GM23248 (cell line): Measurements from ENCODE around the gene NSUN3. TPM values are rescaled to one million over a fixed set of nuclear protein-coding genes. Genes with fewer than 3 reads are reported as not detected.

Experiments
- DNase-seq: peaks from one replicate; pipeline ENCODE4 v3.0.0-alpha.2; 2015
- H2AFZ ChIP-seq: fragments of 200-600 bp; sonication (generic); 2 replicates; pipeline ENCODE4 v1.6.1; 2016; ENCODE audit warnings: antibody characterized with exemption
- H3F3A ChIP-seq: fragments of 200-600 bp; sonication (generic); 2 replicates; pipeline ENCODE4 v1.6.1; 2016; ENCODE audit warnings: mild to moderate bottlenecking, antibody characterized with exemption, mixed run types; ENCODE audit not compliant: insufficient read depth
- H3K27ac ChIP-seq: fragments of 200-600 bp; sonication (generic); 2 replicates; pipeline ENCODE4 v1.5.1; 2016; ENCODE audit warnings: mild to moderate bottlenecking
- H3K27me3 ChIP-seq: fragments of 200-600 bp; sonication (generic); replicated peaks from 2 replicates; pipeline ENCODE4 v1.6.1; 2016; ENCODE audit warnings: mild to moderate bottlenecking; ENCODE audit not compliant: insufficient read depth
- H3K36me3 ChIP-seq: fragments of 200-600 bp; sonication (generic); 2 replicates; pipeline ENCODE4 v1.6.1; 2016; ENCODE audit warnings: low read depth, mild to moderate bottlenecking
- H3K4me1 ChIP-seq: fragments of 200-600 bp; sonication (generic); 2 replicates; pipeline ENCODE4 v1.6.1; 2016; ENCODE audit warnings: mild to moderate bottlenecking; ENCODE audit not compliant: insufficient read depth
- H3K4me2 ChIP-seq: fragments of 200-600 bp; sonication (generic); one replicate; pipeline ENCODE4 v1.6.1; 2016; ENCODE audit warnings: mild to moderate bottlenecking; ENCODE audit not compliant: unreplicated experiment
- H3K4me3 ChIP-seq: fragments of 200-600 bp; sonication (generic); 2 replicates; pipeline ENCODE4 v1.5.1; 2016; ENCODE audit warnings: mild to moderate bottlenecking
- H3K79me2 ChIP-seq: fragments of 200-600 bp; sonication (generic); 2 replicates; pipeline ENCODE4 v1.6.1; 2016; ENCODE audit warnings: mild to moderate bottlenecking; ENCODE audit not compliant: insufficient read depth
- H3K9ac ChIP-seq: fragments of 200-600 bp; sonication (generic); 2 replicates; pipeline ENCODE4 v1.6.1; 2016; ENCODE audit warnings: mild to moderate bottlenecking
- H3K9me2 ChIP-seq: fragments of 200-600 bp; sonication (generic); 2 replicates; pipeline ENCODE4 v1.6.1; 2016; ENCODE audit warnings: mixed run types, mild to moderate bottlenecking, moderate library complexity; ENCODE audit not compliant: insufficient read depth
- H3K9me3 ChIP-seq: fragments of 200-600 bp; sonication (generic); one replicate; pipeline ENCODE4 v1.6.1; 2017; ENCODE audit warnings: low read depth
- H4K20me1 ChIP-seq: fragments of 200-600 bp; sonication (generic); 2 replicates; pipeline ENCODE4 v1.6.0; 2016; ENCODE audit not compliant: insufficient read depth
- EZH2 ChIP-seq: fragments of 200-600 bp; sonication (generic); IDR thresholded peaks from 2 replicates; pipeline ENCODE4 v1.6.1; 2018; ENCODE audit warnings: antibody characterized with exemption, mild to moderate bottlenecking; ENCODE audit not compliant: insufficient read depth, poor library complexity, severe bottlenecking
- EZH2phosphoT487 ChIP-seq: fragments of 200-600 bp; sonication (generic); IDR thresholded peaks from 2 replicates; pipeline ENCODE4 v1.6.1; 2018; ENCODE audit warnings: antibody characterized with exemption, moderate library complexity, mild to moderate bottlenecking, low read depth; ENCODE audit not compliant: insufficient read depth
- WGBS, 2 experiments: methylation state at CpG; one replicate each; pipeline ENCODE4 v1.1.6; 2015 to 2017; ENCODE audit warnings: low lambda C conversion rate in 2 of 2, low coverage in 1 of 2; ENCODE audit errors: missing lambda C conversion rate in 2 of 2; 5-methylcytosine and 5-hydroxymethylcytosine counted together
- in situ Hi-C: fragments of 300-500 bp; cut with MboI; formaldehyde crosslinking; loops from 2 replicates; pipeline ENCODE4 v1.15.0; 2020
- polyA plus RNA-seq: library from polyadenylated mRNA; unstranded; fragments of >200 nt; fragmentation: Nextera tagmentation; extraction: Ambion mirVana; gene quantifications from 2 replicates; pipeline ENCODE4 v1.2.1, GENCODE V29; 2016
- total RNA-seq: library from RNA; depleted of rRNA; stranded (reverse); fragments of >200 nt; shearing (Covaris generic); gene quantifications from 2 replicates; pipeline ENCODE4 v1.2.3, GENCODE V29; 2014; rRNA removed

Gene NSUN3
- total RNA-seq (6.2 and 22.4 TPM in 2 replicates), polyA plus RNA-seq (4.8 and 6.4 TPM in 2 replicates)

GRCh38 chr3:94062513-94063404, at the start of gene NSUN3, which contains the start of gene DHFR2:
Gene NSUN3, plus strand, starts transcription at chr3:94063061. Its CDS starts 66 bp downstream, at chr3:94063127.
Gene DHFR2, minus strand, starts transcription at chr3:94062916. Its CDS starts 1,405 bp downstream, at chr3:94061511.
- TF ChIP-seq EZH2phosphoT487 (no peak), EZH2 (no peak)
- Histone ChIP-seq H3K27me3 (no peaks in the 10 kb centered on the region), H3K4me3 (peak within 1 kb of the TSS; percentile 97), H3K27ac (peak within 1 kb of the TSS; percentile 98), H3K79me2 (peaks cover 24% of the 10 kb centered on the region), H3F3A (peaks cover 17% of the 10 kb centered on the region), H4K20me1 (no peaks in the 10 kb centered on the region), H3K4me2 (peak within 1 kb of the TSS; percentile 98), H3K36me3 (no peaks in the 10 kb centered on the region), H3K9ac (peak within 1 kb of the TSS; percentile 97), H3K9me2 (no peaks in the 10 kb centered on the region), H3K9me3 (no peaks in the 10 kb centered on the region), H3K4me1 (peaks cover 7% of the 10 kb centered on the region), H2AFZ (peak within 1 kb of the TSS; percentile 98)
- 0 to 1% methylated on average over 52 of the region's 52 CpGs for WGBS, 2 experiments
- in situ Hi-C loops: no loop called here
- peak; percentile 99 for DNase-seq

GRCh38 chr3:94015025-94015424, 47.8 kb upstream of the NSUN3 start:
- no peak for TF ChIP-seq EZH2
- TF ChIP-seq EZH2phosphoT487: no peak
- in situ Hi-C loops: no loop called here

GRCh38 chr3:94019659-94020058, 43.2 kb upstream of the NSUN3 start:
- H3K27ac ChIP-seq: no peak overlapping the region
- no peaks in the 10 kb centered on the region for H3K9me2 ChIP-seq
- no peak overlapping the region for H2AFZ ChIP-seq
- no peaks in the 10 kb centered on the region for H3K79me2 ChIP-seq
- no peaks in the 10 kb centered on the region for H3K36me3 ChIP-seq
- no peak for DNase-seq
- no peaks in the 10 kb centered on the region for H3K27me3 ChIP-seq
- H3K4me1 ChIP-seq: no peaks in the 10 kb centered on the region
- H3K4me3 ChIP-seq: no peak overlapping the region
- H3K9me3 ChIP-seq: no peaks in the 10 kb centered on the region
- WGBS, 2 experiments: 70 to 85% methylated on average over 2 of the region's 2 CpGs
- no peaks in the 10 kb centered on the region for H4K20me1 ChIP-seq
- in situ Hi-C loops: no loop called here
- no peak overlapping the region for H3K4me2 ChIP-seq
- H3F3A ChIP-seq: no peaks in the 10 kb centered on the region
- H3K9ac ChIP-seq: no peak overlapping the region
- TF ChIP-seq EZH2phosphoT487 (no peak), EZH2 (no peak)

More at GRCh38 chr3:94015025-94015424, 47.8 kb upstream of the NSUN3 start:
- Histone ChIP-seq H3K4me2 (no peak overlapping the region), H3K4me3 (no peak overlapping the region), H3K9me2 (no peaks in the 10 kb centered on the region), H3F3A (no peaks in the 10 kb centered on the region), H2AFZ (no peak overlapping the region), H3K79me2 (no peaks in the 10 kb centered on the region), H3K36me3 (no peaks in the 10 kb centered on the region), H3K4me1 (no peaks in the 10 kb centered on the region), H3K27ac (no peak overlapping the region), H3K9me3 (no peaks in the 10 kb centered on the region), H3K27me3 (no peaks in the 10 kb centered on the region), H3K9ac (no peak overlapping the region), H4K20me1 (no peaks in the 10 kb centered on the region)
- DNase-seq: no peak
- 88 to 100% methylated on average over 1 of the region's 1 CpG for WGBS, 2 experiments

DNA sequence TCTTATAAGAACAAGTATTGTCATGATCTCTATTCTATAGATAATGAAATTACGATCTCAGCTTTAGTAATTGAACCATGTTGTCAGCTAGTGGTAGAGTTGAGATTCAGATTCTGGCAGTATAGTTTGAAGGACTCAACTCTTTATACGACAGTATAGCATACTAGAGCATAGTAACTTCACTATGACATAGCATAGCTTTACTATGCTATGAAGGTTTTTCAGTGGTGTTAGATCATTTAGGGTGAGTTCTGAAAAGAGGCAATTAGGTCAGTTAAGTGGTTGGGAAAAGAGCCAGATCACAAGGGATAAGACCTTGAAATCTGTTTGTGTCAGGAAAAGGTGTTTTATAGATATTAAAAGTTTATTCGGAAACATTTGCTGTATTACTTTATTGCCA, 42.6 kb upstream of the NSUN3 start:
- H3K4me2 ChIP-seq: no peak overlapping the region
- 97 to 98% methylated on average over 3 of the region's 3 CpGs for WGBS, 2 experiments

More for the DNA sequence above, 42.6 kb upstream of the NSUN3 start:
- no peak for DNase-seq
- H3K4me3 ChIP-seq: no peak overlapping the region
- H3K27me3 ChIP-seq: no peaks in the 10 kb centered on the region
- H3K9ac ChIP-seq: no peak overlapping the region
- no peaks in the 10 kb centered on the region for H3K9me2 ChIP-seq
- H3K9me3 ChIP-seq: no peaks in the 10 kb centered on the region
- no peaks in the 10 kb centered on the region for H3K4me1 ChIP-seq
- H3F3A ChIP-seq: no peaks in the 10 kb centered on the region
- in situ Hi-C loops: no loop called here
- no peaks in the 10 kb centered on the region for H4K20me1 ChIP-seq
- no peak overlapping the region for H2AFZ ChIP-seq
- no peak for TF ChIP-seq EZH2phosphoT487
- no peak for TF ChIP-seq EZH2
- H3K36me3 ChIP-seq: no peaks in the 10 kb centered on the region
- H3K27ac ChIP-seq: no peak overlapping the region
- H3K79me2 ChIP-seq: no peaks in the 10 kb centered on the region
